ENCODE measurements around the gene FHOD1.

FHOD1 gene

DNA sequence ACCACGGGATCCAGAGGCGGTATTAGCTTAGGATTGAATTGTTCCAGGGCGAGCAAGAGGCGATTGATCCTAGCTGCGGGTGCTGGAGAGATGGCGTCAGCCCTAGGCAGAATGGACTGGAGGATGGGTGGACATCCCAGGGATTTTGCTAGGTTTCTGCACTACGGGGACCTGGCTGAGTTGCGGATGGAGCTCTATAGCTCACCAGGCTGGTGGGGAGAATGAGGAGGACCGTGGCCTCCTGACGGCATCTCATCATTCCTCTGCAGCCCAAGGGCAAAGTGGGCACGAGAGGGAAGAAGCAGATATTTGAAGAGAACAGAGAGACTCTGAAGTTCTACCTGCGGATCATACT lies 19.7 kb downstream of the FHOD1 start:
- H3K4me3 ChIP-seq (ENCODE audit: low read depth, low read length): peak overlapping the region; percentile 100
- no peak for TF ChIP-seq CTCF (IDR thresholded peaks at IDR 0.05; ENCODE audit: control insufficient read depth, extremely low read depth, insufficient read depth)
- DNase-seq (ENCODE audit: low read depth): no peak

GRCh38 chr16:67226804-67227566 lies 20.3 kb downstream of the FHOD1 start, which contains the start of gene TMEM208:
TSS of gene TMEM208 (plus strand) at chr16:67227130. CDS start at chr16:67227219, 89 bp downstream.
- peak within 1 kb of the TSS; percentile 100 for H3K4me3 ChIP-seq (ENCODE audit: low read depth, low read length)
- peak; percentile 17; the same call in 1 of the 2 replicates for TF ChIP-seq CTCF (IDR thresholded peaks at IDR 0.05; ENCODE audit: control insufficient read depth, extremely low read depth, insufficient read depth)

DNA sequence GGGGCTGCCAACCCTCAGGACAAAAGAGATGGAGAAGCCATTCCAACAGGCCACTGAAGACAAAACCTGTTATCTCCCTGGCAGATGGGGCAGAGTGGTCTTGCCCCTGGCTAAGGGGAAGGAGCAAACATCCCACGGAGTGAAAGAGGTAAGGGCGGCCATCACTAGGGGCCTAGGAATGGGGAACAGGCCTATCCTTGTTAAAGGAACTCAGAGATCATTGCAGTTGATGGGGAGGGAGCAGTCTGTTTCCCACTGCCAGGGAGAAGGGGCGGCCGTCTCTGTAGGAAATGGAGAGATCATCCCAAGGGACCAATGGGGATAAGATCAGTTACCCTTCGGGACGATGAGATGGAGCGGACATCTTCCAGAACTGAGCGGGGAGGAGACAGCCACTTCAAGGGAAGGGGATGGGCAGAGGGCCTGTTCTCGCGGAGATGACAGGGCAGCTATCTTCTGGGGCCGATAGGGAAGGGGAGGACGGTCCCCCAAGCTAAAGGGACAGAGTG lies 20.9 kb downstream of the FHOD1 start:
- TF ChIP-seq CTCF (IDR thresholded peaks at IDR 0.05; ENCODE audit: control insufficient read depth, extremely low read depth, insufficient read depth): no peak
- no peak for DNase-seq (ENCODE audit: low read depth)
- peak overlapping the region; percentile 100 for H3K4me3 ChIP-seq (ENCODE audit: low read depth, low read length)

More at GRCh38 chr16:67226804-67227566, 20.3 kb downstream of the FHOD1 start, which contains the start of gene TMEM208:
- peak; percentile 95 for DNase-seq (ENCODE audit: low read depth)

DNA sequence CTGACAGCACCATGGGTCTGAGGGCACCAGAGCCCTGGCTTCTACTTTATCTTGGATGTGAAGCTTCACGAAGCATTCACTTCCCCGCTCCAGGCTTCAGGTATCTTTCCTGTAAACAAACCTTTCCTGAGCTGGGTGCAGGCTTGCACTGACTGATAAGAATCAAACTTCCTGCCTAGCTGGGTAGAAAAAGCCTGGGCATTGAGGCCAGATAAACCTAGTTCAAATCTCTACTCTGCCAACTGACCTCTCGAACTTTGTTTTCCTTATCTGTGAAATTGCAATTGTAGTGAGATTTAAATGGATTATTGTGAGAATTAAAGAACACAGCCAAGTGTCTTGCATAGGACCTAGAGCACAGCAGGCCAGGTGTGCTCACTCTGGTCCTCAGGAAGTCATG lies 23.3 kb downstream of the FHOD1 start:
- peak; percentile 46 for DNase-seq (ENCODE audit: low read depth)
- H3K4me3 ChIP-seq (ENCODE audit: low read depth, low read length): no peak overlapping the region
- no peak for TF ChIP-seq CTCF (IDR thresholded peaks at IDR 0.05; ENCODE audit: control insufficient read depth, extremely low read depth, insufficient read depth)

GRCh38 chr16:67216612-67217490 lies 30.4 kb downstream of the FHOD1 start:
- no peak for DNase-seq (ENCODE audit: low read depth)
- H3K4me3 ChIP-seq (ENCODE audit: low read depth, low read length): no peak overlapping the region
- TF ChIP-seq CTCF (IDR thresholded peaks at IDR 0.05; ENCODE audit: control insufficient read depth, extremely low read depth, insufficient read depth): no peak

DNA sequence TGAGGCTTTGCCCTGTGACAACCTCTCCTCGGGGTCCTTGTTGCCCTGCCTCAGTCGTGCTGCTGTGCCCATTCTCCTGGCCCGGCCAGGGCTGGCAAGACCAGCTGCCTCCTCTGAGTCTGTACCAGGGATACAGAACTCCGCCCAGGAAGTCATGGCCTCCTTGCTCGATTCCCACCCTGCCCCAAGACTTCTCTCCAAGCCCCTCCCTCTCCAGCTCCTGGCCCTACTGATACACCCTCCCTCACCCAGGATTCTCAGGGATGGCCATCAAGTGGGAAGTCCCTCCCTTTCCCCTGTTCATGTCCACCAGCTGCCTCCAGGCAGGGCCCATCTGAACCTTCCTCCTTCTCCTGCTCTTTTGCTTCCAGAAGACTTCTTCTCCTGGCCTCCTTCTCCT lies 31.6 kb downstream of the FHOD1 start:
- H3K4me3 ChIP-seq (ENCODE audit: low read depth, low read length): no peak overlapping the region
- TF ChIP-seq CTCF (IDR thresholded peaks at IDR 0.05; ENCODE audit: control insufficient read depth, extremely low read depth, insufficient read depth): no peak
- no peak for DNase-seq (ENCODE audit: low read depth)
